Uterus (tissue), 2 donors: ENCODE measurements around the gene RASAL1.

Experiments used
- POLR2A ChIP-seq, 2 donors: fragments of 450-650 bp; IDR thresholded peaks; one replicate each; pipeline ENCODE4 v1.6.1; 2016; ENCODE audit warnings: antibody characterized with exemption in 2 of 2, mild to moderate bottlenecking in 1 of 2, moderate library complexity in 1 of 2
- TF ChIP-seq, protein P1 (sequence below), 4 experiments: fragments of 200-600 bp in 2 of 4; fragments of 450-650 bp in 2 of 4; sonication (generic) in 2 of 4; IDR thresholded peaks; one replicate each; pipeline ENCODE4 v1.5.1; 2016 to 2019; ENCODE audit warnings: antibody characterized with exemption in 4 of 4, mild to moderate bottlenecking in 2 of 4, moderate library complexity in 1 of 4

DNA sequence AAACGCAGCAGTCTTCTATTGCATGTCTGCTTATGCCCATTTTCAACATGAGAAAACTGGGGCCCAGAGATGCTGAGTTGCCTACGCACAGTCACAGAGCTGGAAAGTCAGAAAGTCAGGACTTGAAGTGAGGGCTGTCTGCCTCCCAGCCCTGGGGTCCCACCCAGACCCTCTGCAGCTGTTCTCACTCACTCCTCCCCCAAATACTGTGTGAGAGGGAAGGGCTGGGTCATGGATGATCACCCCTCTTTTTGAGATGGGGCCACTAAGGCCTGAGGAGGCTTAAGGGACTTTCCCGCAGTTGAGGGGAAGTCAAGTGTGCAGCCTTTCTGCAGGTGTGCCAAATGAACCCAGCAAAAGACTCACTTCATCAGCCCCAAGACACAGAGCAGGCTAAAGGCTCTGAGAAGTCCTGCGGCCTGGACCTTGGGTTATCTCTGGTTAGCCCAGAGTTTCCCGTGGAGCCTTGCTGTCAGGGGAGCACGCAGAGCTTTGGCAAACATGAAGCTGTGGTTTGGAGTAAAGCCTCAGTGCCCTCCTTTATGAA is 60.4 kb downstream of the RASAL1 start:
- TF ChIP-seq POLR2A (IDR thresholded peaks at IDR 0.05) = no peak
- TF ChIP-seq, protein P1, sequence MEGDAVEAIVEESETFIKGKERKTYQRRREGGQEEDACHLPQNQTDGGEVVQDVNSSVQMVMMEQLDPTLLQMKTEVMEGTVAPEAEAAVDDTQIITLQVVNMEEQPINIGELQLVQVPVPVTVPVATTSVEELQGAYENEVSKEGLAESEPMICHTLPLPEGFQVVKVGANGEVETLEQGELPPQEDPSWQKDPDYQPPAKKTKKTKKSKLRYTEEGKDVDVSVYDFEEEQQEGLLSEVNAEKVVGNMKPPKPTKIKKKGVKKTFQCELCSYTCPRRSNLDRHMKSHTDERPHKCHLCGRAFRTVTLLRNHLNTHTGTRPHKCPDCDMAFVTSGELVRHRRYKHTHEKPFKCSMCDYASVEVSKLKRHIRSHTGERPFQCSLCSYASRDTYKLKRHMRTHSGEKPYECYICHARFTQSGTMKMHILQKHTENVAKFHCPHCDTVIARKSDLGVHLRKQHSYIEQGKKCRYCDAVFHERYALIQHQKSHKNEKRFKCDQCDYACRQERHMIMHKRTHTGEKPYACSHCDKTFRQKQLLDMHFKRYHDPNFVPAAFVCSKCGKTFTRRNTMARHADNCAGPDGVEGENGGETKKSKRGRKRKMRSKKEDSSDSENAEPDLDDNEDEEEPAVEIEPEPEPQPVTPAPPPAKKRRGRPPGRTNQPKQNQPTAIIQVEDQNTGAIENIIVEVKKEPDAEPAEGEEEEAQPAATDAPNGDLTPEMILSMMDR (IDR thresholded peaks at IDR 0.05) = no peak
